ENCODE measurements around the gene GNA12.
A peak's percentile ranks its signal among the peaks of the same experiment; 100 is the strongest.
"Not testable (repeated sequence)": the region's sequence is repeated elsewhere in the genome, so short reads cannot be mapped to it uniquely, and the experiment has no call there.

The GNA12 gene

GRCh38 chr7:2681929-2682799 lies 161.9 kb downstream of the GNA12 start:
- no peak for TF ChIP-seq CTCF (conservative IDR thresholded peaks at IDR 0.05; ENCODE audit: control insufficient read depth, insufficient read depth, low read depth, low read length)
- DNase-seq (ENCODE audit: low read depth), result no peak
- no peak overlapping the region for H3K4me3 ChIP-seq (ENCODE audit: control insufficient read depth, low read depth, low read length)

DNA sequence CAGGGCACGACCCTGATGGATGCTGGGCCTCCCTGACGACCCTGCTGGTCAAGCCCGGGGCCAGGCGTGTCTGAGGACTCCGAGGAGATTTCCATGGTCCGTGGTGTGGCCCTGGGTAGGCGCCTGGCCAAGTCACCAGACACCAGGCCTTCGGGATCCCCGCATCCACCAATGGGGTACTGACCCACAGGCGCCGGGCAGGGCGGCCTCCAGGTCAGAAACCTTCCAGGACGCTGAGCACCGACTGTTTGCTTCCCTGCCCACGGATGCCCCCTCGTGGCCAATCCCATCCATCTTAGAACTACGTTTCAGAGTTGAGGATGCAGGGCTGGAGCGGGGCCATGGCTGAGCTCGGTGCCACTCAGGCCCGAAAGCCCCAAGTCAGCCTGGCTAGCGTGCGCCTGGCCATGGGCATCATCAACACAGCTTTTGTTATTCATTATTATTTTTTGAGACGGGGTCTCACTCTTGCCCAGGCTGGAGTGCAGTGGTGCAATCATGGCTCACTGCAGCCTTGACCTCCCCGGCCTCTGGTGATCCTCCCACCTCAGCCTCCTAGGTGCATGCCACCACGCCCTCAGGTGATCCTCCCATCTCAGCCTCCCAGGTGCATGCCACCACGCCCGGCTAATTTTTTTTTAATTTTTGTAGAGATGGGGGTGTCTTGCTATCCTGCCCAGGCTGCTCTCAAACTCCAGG lies 163.2 kb downstream of the GNA12 start:
- no peak overlapping the region for H3K4me3 ChIP-seq (ENCODE audit: control insufficient read depth, low read depth, low read length)
- DNase-seq (ENCODE audit: low read depth), result peak; percentile 73
- TF ChIP-seq CTCF (conservative IDR thresholded peaks at IDR 0.05; ENCODE audit: control insufficient read depth, insufficient read depth, low read depth, low read length), result peak; percentile 78

DNA sequence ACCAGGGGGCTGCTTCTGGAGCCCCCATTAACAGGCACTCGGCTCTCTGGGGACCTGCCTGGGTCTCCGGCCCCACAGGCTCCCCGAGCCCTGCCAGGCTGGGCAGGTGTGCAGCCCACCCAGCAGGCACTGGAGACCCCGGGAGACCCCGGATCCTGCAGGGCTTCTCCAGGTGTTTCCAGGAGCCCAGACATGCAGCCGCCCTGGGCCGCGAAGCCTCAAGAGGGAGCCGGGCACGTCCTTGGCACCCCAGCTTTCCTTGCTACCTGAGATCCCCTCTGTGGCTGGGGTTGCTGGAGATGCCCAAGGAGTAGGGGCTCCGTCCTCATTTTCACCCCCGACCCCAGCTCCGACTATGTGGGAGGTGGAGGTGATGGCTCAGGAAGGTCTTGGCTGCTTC lies 163.9 kb downstream of the GNA12 start:
- TF ChIP-seq CTCF (conservative IDR thresholded peaks at IDR 0.05; ENCODE audit: control insufficient read depth, insufficient read depth, low read depth, low read length), result no peak
- no peak for DNase-seq (ENCODE audit: low read depth)
- H3K4me3 ChIP-seq (ENCODE audit: control insufficient read depth, low read depth, low read length), result no peak overlapping the region

GRCh38 chr7:2679135-2680127 lies 164.7 kb downstream of the GNA12 start:
- DNase-seq (ENCODE audit: low read depth); H3K4me3 ChIP-seq (ENCODE audit: control insufficient read depth, low read depth, low read length): not testable (repeated sequence)

DNA sequence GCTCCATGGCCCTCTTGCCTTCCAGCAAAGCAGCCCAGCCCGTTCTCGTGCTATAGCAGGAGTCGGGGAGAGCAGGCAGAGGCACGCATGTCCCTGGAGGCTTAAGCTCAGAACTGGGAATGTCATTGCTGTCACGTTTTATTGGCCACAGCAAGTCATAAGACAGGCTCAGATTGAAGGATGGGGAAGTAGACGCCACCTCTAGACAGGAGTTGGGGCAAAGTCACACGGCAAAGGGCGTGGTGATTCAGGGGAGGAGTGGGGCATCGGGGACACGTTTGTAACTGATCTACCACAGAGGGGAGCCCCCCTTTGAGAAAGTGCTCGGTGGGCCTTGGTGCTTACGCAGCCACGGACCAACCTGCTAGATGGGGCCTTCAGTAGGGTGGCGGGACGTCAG lies 165.7 kb downstream of the GNA12 start:
- DNase-seq (ENCODE audit: low read depth); H3K4me3 ChIP-seq (ENCODE audit: control insufficient read depth, low read depth, low read length): not testable (repeated sequence)

Data from fibroblast of mammary gland (primary cell).